BE2C (cell line): Measurements from ENCODE around the gene S100A13.
A peak's percentile ranks its signal among the peaks of the same experiment; 100 is the strongest.
"Not testable (repeated sequence)": the region's sequence is repeated elsewhere in the genome, so short reads cannot be mapped to it uniquely, and the experiment has no call there.

Experiments
- DNase-seq: peaks from one replicate; pipeline ENCODE4 v3.0.0-alpha.2; 2020
- H3K27me3 ChIP-seq: fragments of 250-450 bp; sonication (Bioruptor Pico); 2 replicates; pipeline ENCODE4 v1.5.1; 2020; ENCODE audit warnings: mild to moderate bottlenecking
- H3K36me3 ChIP-seq: fragments of 250-450 bp; sonication (Bioruptor Pico); 2 replicates; pipeline ENCODE4 v1.5.1; 2020; ENCODE audit warnings: mild to moderate bottlenecking
- H3K4me1 ChIP-seq: fragments of 250-450 bp; sonication (Bioruptor Pico); 2 replicates; pipeline ENCODE4 v1.5.1; 2020
- H3K4me3 ChIP-seq: 2 replicates; pipeline ENCODE4 v1.5.1; 2011; ENCODE audit warnings: low read depth, low read length
- H3K9me3 ChIP-seq: fragments of 250-450 bp; sonication (Bioruptor Pico); 2 replicates; pipeline ENCODE4 v1.5.1; 2020
- CTCF ChIP-seq: IDR thresholded peaks from 2 replicates; pipeline ENCODE4 v1.5.1; 2012; ENCODE audit warnings: mild to moderate bottlenecking, low read depth, low read length

Gene S100A13

GRCh38 chr1:153669606-153670005 lies 42.3 kb upstream of the S100A13 start:
- peaks cover 57% of the 10 kb centered on the region for H3K36me3 ChIP-seq
- no peaks in the 10 kb centered on the region for H3K9me3 ChIP-seq
- no peak for TF ChIP-seq CTCF
- H3K4me3 ChIP-seq = peak overlapping the region; percentile 98
- DNase-seq = no peak
- H3K27me3 ChIP-seq = no peaks in the 10 kb centered on the region
- no peaks in the 10 kb centered on the region for H3K4me1 ChIP-seq

GRCh38 chr1:153668672-153669071 lies 41.4 kb upstream of the S100A13 start:
- peaks cover 66% of the 10 kb centered on the region for H3K36me3 ChIP-seq
- not testable (repeated sequence) for H3K27me3 ChIP-seq, H3K4me3 ChIP-seq

GRCh38 chr1:153667439-153667838 lies 40.1 kb upstream of the S100A13 start:
- no peak for TF ChIP-seq CTCF
- Histone ChIP-seq H3K27me3 (no peaks in the 10 kb centered on the region), H3K4me3 (no peak overlapping the region), H3K4me1 (no peaks in the 10 kb centered on the region), H3K9me3 (no peaks in the 10 kb centered on the region), H3K36me3 (peaks cover 77% of the 10 kb centered on the region)
- no peak for DNase-seq

More at GRCh38 chr1:153668672-153669071, 41.4 kb upstream of the S100A13 start:
- H3K9me3 ChIP-seq, H3K4me1 ChIP-seq, DNase-seq: not testable (repeated sequence)

GRCh38 chr1:153663211-153663610 lies 35.9 kb upstream of the S100A13 start:
- Histone ChIP-seq H3K9me3 (no peaks in the 10 kb centered on the region), H3K4me1 (no peaks in the 10 kb centered on the region; the same call in 1 of the 2 replicates), H3K27me3 (no peaks in the 10 kb centered on the region), H3K36me3 (peaks cover 74% of the 10 kb centered on the region), H3K4me3 (no peak overlapping the region)
- no peak for TF ChIP-seq CTCF
- no peak for DNase-seq

- H3K36me3 ChIP-seq = peaks cover 65% of the 10 kb centered on the region
- no peaks in the 10 kb centered on the region; the same call in 1 of the 2 replicates for H3K4me1 ChIP-seq
Observed at GRCh38 chr1:153662269-153662668, 35.0 kb upstream of the S100A13 start.

GRCh38 chr1:153661111-153661708 lies 33.9 kb upstream of the S100A13 start:
- H3K4me3 ChIP-seq = no peak overlapping the region
- TF ChIP-seq CTCF = no peak
- H3K4me1 ChIP-seq = no peaks in the 10 kb centered on the region; the same call in 1 of the 2 replicates
- H3K36me3 ChIP-seq = peaks cover 54% of the 10 kb centered on the region
- no peaks in the 10 kb centered on the region for H3K27me3 ChIP-seq
- DNase-seq = no peak
- H3K9me3 ChIP-seq = no peaks in the 10 kb centered on the region

More at GRCh38 chr1:153662269-153662668, 35.0 kb upstream of the S100A13 start:
- no peak overlapping the region for H3K4me3 ChIP-seq
- DNase-seq = no peak
- no peak for TF ChIP-seq CTCF
- H3K27me3 ChIP-seq = no peaks in the 10 kb centered on the region
- no peaks in the 10 kb centered on the region for H3K9me3 ChIP-seq

- Histone ChIP-seq H3K27me3 (no peaks in the 10 kb centered on the region), H3K36me3 (peaks cover 38% of the 10 kb centered on the region), H3K4me1 (no peaks in the 10 kb centered on the region; the same call in 1 of the 2 replicates), H3K9me3 (no peaks in the 10 kb centered on the region), H3K4me3 (peak overlapping the region; percentile 87)
- TF ChIP-seq CTCF = no peak
- no peak for DNase-seq
Observed at GRCh38 chr1:153659656-153660055, 32.4 kb upstream of the S100A13 start.
